Neutrophil (primary cell): ENCODE data around the gene PHKB.

Experiments used
- H3K27ac ChIP-seq: fragments of 200-600 bp; sonication (generic); 2 replicates; pipeline ENCODE4 v1.5.1; 2016; ENCODE audit warnings: mild to moderate bottlenecking, moderate library complexity
- H3K27me3 ChIP-seq: fragments of 200-600 bp; sonication (generic); 2 replicates; pipeline ENCODE4 v1.6.0; 2016; ENCODE audit warnings: mild to moderate bottlenecking
- H3K36me3 ChIP-seq: fragments of 200-600 bp; sonication (generic); 2 replicates; pipeline ENCODE4 v1.5.1; 2017
- H3K4me1 ChIP-seq, 2 experiments: fragments of 200-600 bp in 1 of 2; sonication (generic) in 1 of 2; 1 replicate in 1 of 2; 2 replicates in 1 of 2; pipeline versions ENCODE4 v1.5.1 to v1.6.1; 2013 to 2016; ENCODE audit warnings: low read depth in 1 of 2, low read length in 1 of 2, mild to moderate bottlenecking in 1 of 2, moderate library complexity in 1 of 2; ENCODE audit not compliant: control insufficient read depth in 1 of 2, insufficient read depth in 1 of 2
- H3K4me3 ChIP-seq, 2 experiments: fragments of 200-600 bp in 1 of 2; sonication (generic) in 1 of 2; 1 replicate in 1 of 2; 2 replicates in 1 of 2; pipeline ENCODE4 v1.5.1; 2013 to 2016; ENCODE audit warnings: low read depth in 1 of 2, low read length in 1 of 2, mild to moderate bottlenecking in 1 of 2, moderate library complexity in 1 of 2
- H3K9me3 ChIP-seq: fragments of 200-600 bp; sonication (generic); 2 replicates; pipeline ENCODE4 v1.5.1; 2016
- TF ChIP-seq, protein P1 (sequence below): fragments of 200-600 bp; sonication (generic); IDR thresholded peaks from 2 replicates; pipeline ENCODE4 v1.5.1; 2016; ENCODE audit warnings: antibody characterized with exemption

The PHKB gene

GRCh38 chr16:47481698-47482374 is 20.7 kb downstream of the PHKB start:
- H3K4me1 ChIP-seq: no peaks in the 10 kb centered on the region
- TF ChIP-seq, protein P1, sequence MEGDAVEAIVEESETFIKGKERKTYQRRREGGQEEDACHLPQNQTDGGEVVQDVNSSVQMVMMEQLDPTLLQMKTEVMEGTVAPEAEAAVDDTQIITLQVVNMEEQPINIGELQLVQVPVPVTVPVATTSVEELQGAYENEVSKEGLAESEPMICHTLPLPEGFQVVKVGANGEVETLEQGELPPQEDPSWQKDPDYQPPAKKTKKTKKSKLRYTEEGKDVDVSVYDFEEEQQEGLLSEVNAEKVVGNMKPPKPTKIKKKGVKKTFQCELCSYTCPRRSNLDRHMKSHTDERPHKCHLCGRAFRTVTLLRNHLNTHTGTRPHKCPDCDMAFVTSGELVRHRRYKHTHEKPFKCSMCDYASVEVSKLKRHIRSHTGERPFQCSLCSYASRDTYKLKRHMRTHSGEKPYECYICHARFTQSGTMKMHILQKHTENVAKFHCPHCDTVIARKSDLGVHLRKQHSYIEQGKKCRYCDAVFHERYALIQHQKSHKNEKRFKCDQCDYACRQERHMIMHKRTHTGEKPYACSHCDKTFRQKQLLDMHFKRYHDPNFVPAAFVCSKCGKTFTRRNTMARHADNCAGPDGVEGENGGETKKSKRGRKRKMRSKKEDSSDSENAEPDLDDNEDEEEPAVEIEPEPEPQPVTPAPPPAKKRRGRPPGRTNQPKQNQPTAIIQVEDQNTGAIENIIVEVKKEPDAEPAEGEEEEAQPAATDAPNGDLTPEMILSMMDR: no peak
- H3K27me3 ChIP-seq: no peaks in the 10 kb centered on the region
- no peak overlapping the region for H3K27ac ChIP-seq
- no peaks in the 10 kb centered on the region for H3K9me3 ChIP-seq
- H3K4me3 ChIP-seq: no peak overlapping the region
- no peaks in the 10 kb centered on the region for H3K36me3 ChIP-seq

GRCh38 chr16:47483616-47484015 is 22.5 kb downstream of the PHKB start:
- no peaks in the 10 kb centered on the region for H3K36me3 ChIP-seq
- H3K9me3 ChIP-seq: no peaks in the 10 kb centered on the region
- H3K27ac ChIP-seq: no peak overlapping the region
- H3K27me3 ChIP-seq: no peaks in the 10 kb centered on the region
- no peaks in the 10 kb centered on the region for H3K4me1 ChIP-seq
- TF ChIP-seq, protein P1: no peak
- H3K4me3 ChIP-seq: no peak overlapping the region

DNA sequence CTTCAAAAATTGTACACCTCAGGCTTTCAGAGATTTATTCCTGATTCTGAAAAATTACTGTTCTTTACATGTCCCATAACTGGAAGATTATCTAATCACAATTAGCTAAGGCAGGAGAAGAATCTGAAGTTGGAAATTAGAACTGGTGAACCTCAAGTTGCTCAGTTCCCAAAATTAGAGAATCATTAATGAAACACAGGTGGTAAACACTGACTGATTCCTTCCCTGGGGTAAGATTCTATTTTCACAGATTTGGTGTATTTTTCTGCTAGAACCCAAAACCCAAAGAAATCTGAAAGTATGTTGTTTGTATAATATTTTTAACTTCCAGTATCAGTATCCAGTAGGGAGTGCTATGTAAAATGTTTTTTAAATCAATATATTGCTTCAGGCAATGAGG is 25.7 kb downstream of the PHKB start:
- H3K4me3 ChIP-seq: no peak overlapping the region
- H3K27ac ChIP-seq: no peak overlapping the region
- H3K9me3 ChIP-seq: peaks cover 16% of the 10 kb centered on the region
- TF ChIP-seq, protein P1: no peak
- no peaks in the 10 kb centered on the region for H3K4me1 ChIP-seq
- H3K27me3 ChIP-seq: no peaks in the 10 kb centered on the region
- H3K36me3 ChIP-seq: no peaks in the 10 kb centered on the region

- TF ChIP-seq, protein P1: no peak
- no peak overlapping the region for H3K4me3 ChIP-seq
- no peak overlapping the region for H3K27ac ChIP-seq
- no peaks in the 10 kb centered on the region for H3K36me3 ChIP-seq
- peaks cover 5 to 7% of the 10 kb centered on the region in 2 experiments for H3K4me1 ChIP-seq
- H3K9me3 ChIP-seq: peaks cover 16% of the 10 kb centered on the region
- H3K27me3 ChIP-seq: no peaks in the 10 kb centered on the region
Measured at GRCh38 chr16:47488051-47488450, 26.9 kb downstream of the PHKB start.

- Histone ChIP-seq H3K4me3 (no peak overlapping the region), H3K9me3 (peaks cover 16% of the 10 kb centered on the region), H3K27me3 (no peaks in the 10 kb centered on the region), H3K27ac (no peak overlapping the region), H3K36me3 (no peaks in the 10 kb centered on the region), H3K4me1 (peaks cover 14 to 16% of the 10 kb centered on the region in 2 experiments)
- TF ChIP-seq, protein P1: no peak
Measured at GRCh38 chr16:47490471-47490870, 29.3 kb downstream of the PHKB start.
